Measurements from ENCODE around the gene CIZ1. TPM values are rescaled to one million over a fixed set of nuclear protein-coding genes. Genes with fewer than 3 reads are reported as not detected.

The CIZ1 gene
- total and polyA plus RNA-seq, 2 donors from 2014 or later, result 48.1 to 89.9 TPM

- no peaks in the 10 kb centered on the region for H3K27me3 ChIP-seq (ENCODE audit: control insufficient read depth, insufficient read depth, low read length)
- H3K9ac ChIP-seq (ENCODE audit: low read length in 3 of 3), result peak overlapping the region in 1 of 3 donors; percentile 43
- peak; percentile 91 to 96 (median 94) for DNase-seq
- intact Hi-C loops (cut with DNase I), result no loop called here
- peak overlapping the region; percentile 6 to 45 (median 44) for H3K4me3 ChIP-seq (ENCODE audit: low read length in 3 of 3)
- H3K9me3 ChIP-seq (ENCODE audit: control insufficient read depth in 2 of 3, insufficient read depth in 1 of 3, low read length in 3 of 3), result no peaks in the 10 kb centered on the region
- TF ChIP-seq CTCF (IDR thresholded peaks at IDR 0.05; ENCODE audit: borderline replicate concordance, extremely low read depth, insufficient read depth), result peak; percentile 62
- peaks cover 0 to 9% (median 3%) of the 10 kb centered on the region in 3 donors for H3K4me1 ChIP-seq (ENCODE audit: control insufficient read depth in 2 of 3, insufficient read depth in 2 of 3, low read depth in 1 of 3, low read length in 3 of 3)
- peaks cover 0 to 2% (median 0%) of the 10 kb centered on the region in 3 donors for H3K36me3 ChIP-seq (ENCODE audit: control insufficient read depth in 2 of 3, insufficient read depth in 3 of 3, low read length in 3 of 3)
- peak overlapping the region; percentile 52 to 63 for H3K27ac ChIP-seq (ENCODE audit: low read depth in 2 of 2, low read length in 2 of 2)
- FAIRE-seq, result no peak
Observed at GRCh38 chr9:128192601-128193371, 1.4 kb upstream of the CIZ1 start.

- DNase-seq, result peak in 4 of 5 donors; percentile 24 to 73 (median 46)
- TF ChIP-seq CTCF (IDR thresholded peaks at IDR 0.05; ENCODE audit: borderline replicate concordance, extremely low read depth, insufficient read depth), result no peak
- peak overlapping the region; percentile 79 to 88 (median 84) for H3K4me3 ChIP-seq (ENCODE audit: low read length in 3 of 3)
- H3K27me3 ChIP-seq (ENCODE audit: control insufficient read depth, insufficient read depth, low read length), result no peaks in the 10 kb centered on the region
- peaks cover 2 to 12% (median 8%) of the 10 kb centered on the region in 3 donors for H3K36me3 ChIP-seq (ENCODE audit: control insufficient read depth in 2 of 3, insufficient read depth in 3 of 3, low read length in 3 of 3)
- H3K4me1 ChIP-seq (ENCODE audit: control insufficient read depth in 2 of 3, insufficient read depth in 2 of 3, low read depth in 1 of 3, low read length in 3 of 3), result peaks cover 0 to 9% (median 3%) of the 10 kb centered on the region in 3 donors
- H3K9ac ChIP-seq (ENCODE audit: low read length in 3 of 3), result peak overlapping the region; percentile 78 to 96 (median 95)
- peak overlapping the region in 1 of 2 donors; percentile 84 for H3K27ac ChIP-seq (ENCODE audit: low read depth in 2 of 2, low read length in 2 of 2)
- FAIRE-seq, result no peak
- intact Hi-C loops (cut with DNase I), result no loop called here
- no peaks in the 10 kb centered on the region for H3K9me3 ChIP-seq (ENCODE audit: control insufficient read depth in 2 of 3, insufficient read depth in 1 of 3, low read length in 3 of 3)
Observed at GRCh38 chr9:128190516-128191405, 611 bp downstream of the CIZ1 start.

- H3K9ac ChIP-seq (ENCODE audit: low read length in 3 of 3), result peak overlapping the region in 1 of 3 donors; percentile 96
- FAIRE-seq, result no peak
- H3K27ac ChIP-seq (ENCODE audit: low read depth in 2 of 2, low read length in 2 of 2), result no peak overlapping the region
- no peaks in the 10 kb centered on the region for H3K9me3 ChIP-seq (ENCODE audit: control insufficient read depth in 2 of 3, insufficient read depth in 1 of 3, low read length in 3 of 3)
- peak in 1 of 5 donors; percentile 28 for DNase-seq
- intact Hi-C loops (cut with DNase I), result no loop called here
- H3K36me3 ChIP-seq (ENCODE audit: control insufficient read depth in 2 of 3, insufficient read depth in 3 of 3, low read length in 3 of 3), result peaks cover 2 to 14% (median 11%) of the 10 kb centered on the region in 3 donors
- H3K4me3 ChIP-seq (ENCODE audit: low read length in 3 of 3), result no peak overlapping the region
- TF ChIP-seq CTCF (IDR thresholded peaks at IDR 0.05; ENCODE audit: borderline replicate concordance, extremely low read depth, insufficient read depth), result no peak
- peaks cover 0 to 9% (median 3%) of the 10 kb centered on the region in 3 donors for H3K4me1 ChIP-seq (ENCODE audit: control insufficient read depth in 2 of 3, insufficient read depth in 2 of 3, low read depth in 1 of 3, low read length in 3 of 3)
- no peaks in the 10 kb centered on the region for H3K27me3 ChIP-seq (ENCODE audit: control insufficient read depth, insufficient read depth, low read length)
Observed at GRCh38 chr9:128190013-128190412, 1.4 kb downstream of the CIZ1 start.

All from kidney (tissue), 14 donors.